Non-pigmented ciliary epithelial cell (primary cell): ENCODE data around the gene ZBTB8A.
"Not testable (repeated sequence)": the region's sequence is repeated elsewhere in the genome, so short reads cannot be mapped to it uniquely, and the experiment has no call there.

Experiments
- DNase-seq: peaks from one replicate; pipeline ENCODE4 v3.0.0-alpha.2; 2010; ENCODE audit warnings: low read depth

ZBTB8A gene

DNA sequence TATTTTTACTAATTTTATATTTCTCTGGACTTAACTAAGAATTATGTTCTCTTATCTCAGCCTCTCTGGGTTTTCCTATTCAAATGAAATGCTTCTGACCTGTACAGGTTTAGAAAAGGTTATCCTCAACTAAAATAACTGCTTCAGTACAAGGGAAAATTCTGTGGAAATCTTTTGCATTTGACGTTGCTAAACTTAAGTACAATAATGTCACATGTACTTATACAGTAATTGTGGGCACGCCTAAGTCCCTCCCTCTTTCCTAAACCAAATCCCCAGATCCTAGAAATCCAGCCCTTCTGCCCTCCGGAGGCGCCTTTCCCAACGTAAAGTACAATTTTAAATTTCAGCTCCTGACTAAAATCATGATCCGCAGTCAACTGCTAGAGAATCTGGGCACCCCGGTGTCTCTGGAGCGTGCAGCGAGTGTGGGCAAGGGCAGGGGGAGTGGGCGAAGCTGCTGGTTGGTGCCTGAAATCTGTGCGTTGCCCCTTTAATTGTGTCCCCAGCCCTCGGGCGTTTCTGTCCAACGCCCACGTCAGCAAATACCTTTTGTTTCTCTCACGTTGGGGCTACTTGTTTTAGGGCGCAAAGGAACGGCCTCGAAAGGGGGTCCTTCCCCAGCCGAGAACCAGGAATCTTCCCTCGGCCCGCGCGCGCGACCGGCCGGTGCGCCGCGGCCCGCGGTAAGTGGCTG lies at the start of gene ZBTB8A:
Gene ZBTB8A (plus strand): TSS at position 541 of the 697 bp plus-strand sequence. CDS start 53,505 bp downstream, outside the sequence.
- DNase-seq, result no peak

DNA sequence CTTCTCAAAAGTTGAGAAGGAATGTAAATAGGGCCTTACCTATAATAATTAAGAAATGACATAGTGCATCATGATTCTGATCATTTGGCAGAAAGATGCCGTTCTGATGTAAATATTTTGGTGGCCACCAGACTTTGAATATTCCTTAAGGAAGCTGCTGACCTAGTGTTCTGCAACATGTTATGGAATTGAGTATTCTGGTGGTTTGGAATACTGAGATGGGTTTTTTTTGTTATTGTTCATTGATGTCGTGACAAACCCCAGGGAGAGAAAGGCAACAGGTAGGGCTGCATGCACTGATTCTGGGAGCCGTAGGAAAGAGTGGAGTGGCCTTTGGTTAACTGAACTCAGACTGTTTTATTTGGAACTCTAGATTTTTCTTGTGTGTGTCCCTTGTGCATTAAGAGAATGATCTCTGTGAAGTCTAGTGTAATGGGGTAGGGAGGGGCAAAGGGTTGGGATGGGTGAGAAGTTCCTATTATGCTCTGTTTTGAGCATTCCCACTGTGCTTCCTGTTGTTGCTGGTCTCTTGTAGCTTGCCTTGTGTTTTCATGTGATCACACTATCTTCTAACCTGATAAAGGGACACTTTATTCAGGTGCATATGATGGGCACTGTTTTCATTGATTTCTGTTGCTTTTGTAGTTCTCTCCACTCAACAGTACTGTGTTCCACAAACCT lies 49.3 kb upstream of the ZBTB8A start:
- no peak for DNase-seq

DNA sequence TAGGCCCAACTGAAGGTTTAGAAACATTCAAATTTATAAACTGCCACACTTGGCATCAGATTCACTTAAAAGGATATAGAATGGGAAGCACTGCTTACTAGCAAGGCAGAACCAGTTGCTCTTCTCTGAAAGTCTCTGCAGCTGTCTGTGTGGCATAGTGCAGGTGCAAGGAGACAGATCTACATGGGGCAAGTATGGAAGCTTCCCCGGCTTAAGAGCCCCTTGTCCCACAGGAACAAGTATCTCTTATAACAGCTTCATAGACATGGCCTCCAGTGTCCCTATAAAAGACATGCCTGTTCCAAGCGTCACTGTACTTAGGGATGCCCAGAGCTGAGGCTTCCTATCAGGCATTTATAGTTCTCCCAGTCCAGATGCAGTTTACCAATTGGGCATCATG lies 47.8 kb upstream of the ZBTB8A start:
- DNase-seq, result no peak

DNA sequence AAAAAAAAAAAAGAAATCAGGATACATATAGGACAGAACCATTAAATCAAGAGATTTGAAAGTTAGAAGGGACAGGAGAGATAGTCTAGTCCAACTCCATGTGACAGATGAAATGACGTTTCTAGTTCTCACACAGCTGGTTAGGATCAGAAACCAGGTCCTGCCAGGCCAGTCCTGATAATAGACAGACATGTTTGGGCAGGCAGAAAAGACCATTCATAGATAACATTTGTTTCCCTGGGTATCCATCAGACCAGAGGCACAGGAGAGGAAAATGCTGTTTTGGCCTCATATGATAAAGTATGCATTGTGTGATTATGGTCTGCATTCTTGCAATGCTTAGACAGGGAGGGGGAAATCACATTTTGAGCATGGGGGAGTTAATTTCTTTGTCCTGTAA lies 45.0 kb upstream of the ZBTB8A start:
- no peak for DNase-seq

DNA sequence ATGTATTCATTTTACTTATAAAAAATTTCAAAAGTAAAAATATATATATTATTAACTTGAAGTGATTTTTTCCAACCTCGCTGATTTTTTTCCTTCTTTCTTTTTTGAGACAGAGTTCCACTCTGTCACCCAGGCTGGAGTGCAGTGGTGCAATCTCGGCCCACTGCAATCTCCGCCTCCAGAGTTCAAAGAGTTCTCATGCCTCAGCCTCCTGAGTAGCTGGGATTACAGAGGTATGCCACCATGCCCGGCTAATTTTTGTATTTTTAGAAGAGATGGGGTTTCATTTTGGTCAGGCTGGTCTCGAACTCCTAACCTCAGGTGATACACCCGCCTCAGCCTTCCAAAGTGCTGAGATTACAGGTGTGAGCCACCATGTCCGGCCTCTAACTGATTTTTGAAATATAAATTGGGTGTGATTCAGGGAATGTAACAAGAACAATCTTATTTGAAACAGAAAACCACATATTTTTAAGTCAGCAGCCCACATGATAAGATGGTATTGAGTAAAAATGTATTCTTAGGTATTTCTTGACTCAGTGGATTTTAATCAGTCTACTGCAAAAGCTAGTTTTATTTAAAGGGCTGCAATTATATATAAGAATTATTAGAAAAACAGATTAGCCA lies 44.4 kb upstream of the ZBTB8A start:
- DNase-seq, result no peak

DNA sequence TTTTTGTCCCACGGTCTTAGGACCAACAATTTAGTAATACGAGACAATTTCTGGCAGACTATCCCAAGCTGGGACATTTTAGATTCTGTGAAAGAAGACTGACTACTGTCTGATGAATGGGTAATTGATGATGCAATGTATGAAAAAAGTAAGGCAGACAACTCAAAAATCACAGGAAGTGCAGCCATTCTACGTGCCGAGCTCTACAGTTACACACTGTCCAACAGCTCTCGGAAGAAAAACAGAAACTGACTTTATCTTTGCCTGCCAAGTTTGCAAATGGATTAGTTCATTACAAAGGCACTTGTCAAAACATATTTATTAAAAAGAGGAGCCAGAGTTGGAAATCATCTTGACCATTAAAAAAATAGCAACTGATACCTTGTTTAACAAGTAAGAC lies 43.1 kb upstream of the ZBTB8A start:
- no peak for DNase-seq

DNA sequence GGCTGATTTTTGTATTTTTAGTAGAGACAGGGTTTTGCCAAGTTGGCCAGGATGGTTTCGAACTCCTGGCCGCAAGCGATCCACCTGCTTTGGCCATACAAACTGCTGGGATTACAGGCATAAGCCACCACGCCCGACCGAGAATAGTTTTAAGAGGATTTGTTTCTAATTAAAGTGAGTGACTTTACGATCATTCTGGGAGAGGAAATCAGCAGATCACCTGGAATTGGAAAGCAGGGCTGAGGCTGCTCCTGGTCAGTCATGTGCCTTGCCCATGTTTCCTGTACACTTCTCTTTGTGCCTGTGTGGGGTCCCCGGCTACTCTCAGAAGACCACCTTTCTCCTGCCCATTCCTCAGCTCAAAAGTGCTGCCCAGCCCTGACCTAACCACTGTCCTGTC lies 40.5 kb upstream of the ZBTB8A start:
- no peak for DNase-seq

DNA sequence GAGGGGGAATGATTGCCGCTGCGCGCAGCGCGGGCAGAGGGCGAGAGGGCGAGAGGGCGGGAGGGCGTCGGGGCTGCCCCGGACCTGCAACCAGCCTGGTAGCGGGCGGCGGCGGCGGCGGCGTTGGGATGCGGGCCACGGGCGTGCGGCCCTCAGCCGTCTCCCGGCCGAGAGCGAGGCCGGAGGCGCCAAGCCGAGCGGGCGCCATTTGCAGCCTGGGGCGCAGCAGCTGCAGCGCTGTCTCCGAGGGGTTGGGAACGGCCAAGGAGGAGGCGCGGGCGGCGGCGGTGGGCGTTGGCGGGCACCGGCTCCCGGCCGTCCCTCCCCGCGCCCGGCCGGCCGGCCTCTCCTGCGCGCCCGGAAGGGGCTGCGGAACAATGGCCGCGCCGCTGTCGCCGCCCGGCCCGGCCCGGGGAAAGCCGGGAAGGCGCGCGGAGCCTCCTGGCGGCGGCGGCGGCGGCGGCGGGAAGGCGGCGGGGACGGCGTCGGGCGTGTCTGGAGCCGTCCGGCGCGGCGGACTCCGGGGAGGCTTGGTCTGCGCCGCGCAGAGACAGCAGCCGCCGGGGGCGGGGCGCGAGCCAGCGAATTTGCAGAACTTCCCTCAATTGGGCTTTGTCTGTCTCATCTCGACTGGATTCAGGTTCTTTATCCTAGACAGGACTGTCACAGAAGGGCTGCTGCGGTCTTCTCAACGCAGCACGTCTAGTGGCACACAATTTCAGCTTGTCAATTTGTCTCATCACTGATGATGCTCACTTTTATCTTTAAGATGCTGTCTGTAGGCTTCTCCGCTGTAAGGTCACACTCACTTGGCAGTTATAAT lies 38.6 kb upstream of the ZBTB8A start:
- DNase-seq, result no peak

DNA sequence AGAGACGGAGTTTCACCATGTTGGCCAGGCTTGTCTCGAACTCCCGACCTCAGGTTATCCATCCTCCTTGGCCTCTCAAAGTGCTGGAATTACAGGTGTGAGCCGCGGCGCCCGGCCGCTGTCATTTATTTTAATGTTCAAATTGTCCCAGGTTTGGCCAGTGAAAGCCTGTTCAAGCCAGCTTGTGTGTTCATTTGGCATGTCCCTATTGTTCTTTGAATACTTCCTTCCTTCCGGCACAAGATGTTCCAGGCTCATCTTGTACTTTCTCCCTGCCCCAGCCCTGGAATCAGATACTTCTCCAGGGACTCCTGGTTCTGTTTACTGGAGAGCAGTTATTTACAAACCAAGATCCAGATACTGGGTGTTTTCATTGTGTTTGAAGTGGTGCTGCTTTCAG lies 37.4 kb upstream of the ZBTB8A start:
- no peak for DNase-seq

DNA sequence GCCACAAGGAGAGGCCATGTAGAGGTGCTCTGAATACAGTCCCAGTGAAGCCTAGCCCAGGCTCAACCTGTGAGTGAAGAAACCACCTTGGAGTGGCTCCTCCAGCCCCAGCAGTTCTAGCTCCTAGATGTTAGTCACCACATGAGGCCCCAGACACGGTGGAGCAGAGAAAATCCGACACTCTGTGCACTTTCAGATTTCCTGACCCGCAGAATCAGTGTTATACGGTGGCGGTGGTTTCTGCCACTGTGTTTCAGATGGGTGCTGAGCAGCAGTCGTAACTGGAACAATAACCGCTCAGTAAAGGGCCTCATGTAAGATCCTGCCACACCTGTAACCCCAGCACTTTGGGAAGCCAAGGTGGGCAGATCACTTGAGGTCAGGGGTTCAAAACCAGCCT lies 36.1 kb upstream of the ZBTB8A start:
- no peak for DNase-seq

DNA sequence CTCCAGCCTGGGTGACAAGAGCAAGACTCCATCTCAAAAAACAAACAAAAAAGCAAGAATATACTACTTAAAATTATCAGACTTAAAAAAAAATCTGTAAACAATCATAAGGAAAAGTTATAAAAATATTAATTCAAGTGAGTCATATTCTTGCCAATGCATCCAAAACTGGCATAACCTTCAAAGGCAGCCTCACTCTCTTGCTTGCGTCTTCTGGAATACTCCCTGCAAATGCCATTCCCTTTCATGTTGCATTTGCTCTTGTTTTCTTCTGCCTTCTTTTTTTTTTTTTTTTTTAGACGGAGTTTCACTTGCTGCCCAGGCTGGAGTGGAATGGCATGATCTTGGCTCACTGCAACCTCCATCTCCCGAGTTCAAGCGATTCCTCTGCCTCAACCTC lies 32.2 kb upstream of the ZBTB8A start:
- DNase-seq, result no peak

DNA sequence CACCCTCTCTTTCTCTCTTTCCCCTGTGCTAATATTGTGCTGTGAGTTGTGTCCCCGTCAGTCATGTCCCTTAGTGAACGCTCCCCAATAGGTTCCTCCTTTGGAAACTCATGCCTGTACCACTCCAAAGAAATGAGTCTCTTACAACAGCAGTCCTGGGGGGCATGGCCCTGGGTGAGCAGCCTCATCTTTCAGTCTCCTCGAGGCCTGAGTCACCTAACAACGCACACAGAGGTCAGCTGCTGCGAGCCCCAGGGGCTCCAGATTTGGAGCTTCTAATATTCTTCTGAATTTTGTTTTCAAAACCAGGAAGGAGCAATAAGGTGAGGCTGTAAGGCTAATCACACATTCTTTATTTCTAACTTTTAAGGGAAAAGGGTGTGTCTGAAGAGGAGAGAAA lies 30.5 kb upstream of the ZBTB8A start:
- DNase-seq, result no peak

DNA sequence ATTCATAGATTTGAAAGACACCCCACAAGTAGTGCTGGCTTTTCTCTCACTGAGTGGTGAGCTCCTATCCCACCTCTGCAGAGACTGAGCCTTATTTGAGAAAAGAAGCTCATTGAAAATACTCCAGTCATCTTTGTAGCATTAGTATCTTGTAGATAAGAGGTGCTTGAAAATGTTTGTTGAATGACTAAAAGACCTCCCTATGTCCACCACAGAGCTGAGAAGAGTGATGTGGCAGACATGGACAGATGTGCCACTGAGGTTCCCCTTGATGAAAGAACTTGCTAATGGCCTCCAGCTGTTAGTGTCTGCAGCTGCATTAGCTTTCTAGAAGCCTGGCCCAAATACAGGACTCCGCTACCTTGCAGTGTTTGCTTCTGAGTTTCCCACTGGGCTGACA lies 29.3 kb upstream of the ZBTB8A start:
- no peak for DNase-seq

DNA sequence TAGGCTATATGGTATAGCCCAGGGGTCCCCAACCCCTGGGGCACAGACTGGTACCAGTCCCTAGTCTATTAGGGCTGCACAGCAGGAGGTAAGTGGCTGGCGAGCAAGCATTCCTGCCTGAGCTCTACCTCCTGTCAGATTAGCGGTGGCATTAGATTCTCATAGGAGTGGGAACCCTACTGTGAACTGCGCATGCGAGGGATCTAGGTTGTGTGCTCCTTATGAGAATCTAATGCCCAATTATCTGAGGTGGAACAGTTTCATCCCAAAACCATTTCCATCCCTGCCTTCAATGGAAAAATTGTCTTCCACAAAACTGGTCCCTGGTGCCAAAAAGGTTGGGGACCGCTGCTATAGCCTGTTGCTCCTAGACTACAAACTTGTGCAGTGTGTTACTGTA lies 22.8 kb upstream of the ZBTB8A start:
- no peak for DNase-seq

DNA sequence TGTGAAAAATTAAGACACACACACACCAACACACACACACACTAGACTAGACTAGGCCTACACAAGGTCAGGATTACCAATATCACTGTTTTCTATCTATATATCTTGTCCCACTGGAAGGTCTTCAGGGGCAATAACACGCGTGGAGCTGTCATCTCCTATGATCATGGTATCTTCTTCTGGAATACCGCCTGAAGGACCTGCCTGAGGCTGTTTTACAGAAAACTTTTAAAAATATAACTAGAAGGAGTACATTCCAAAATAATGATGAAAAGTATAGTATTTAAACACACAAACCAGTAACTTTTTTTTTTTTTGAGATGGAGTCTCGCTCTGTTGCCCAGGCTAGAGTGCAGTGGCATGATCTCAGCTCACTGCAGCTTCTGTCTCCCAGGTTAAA lies 20.3 kb upstream of the ZBTB8A start:
- no peak for DNase-seq

DNA sequence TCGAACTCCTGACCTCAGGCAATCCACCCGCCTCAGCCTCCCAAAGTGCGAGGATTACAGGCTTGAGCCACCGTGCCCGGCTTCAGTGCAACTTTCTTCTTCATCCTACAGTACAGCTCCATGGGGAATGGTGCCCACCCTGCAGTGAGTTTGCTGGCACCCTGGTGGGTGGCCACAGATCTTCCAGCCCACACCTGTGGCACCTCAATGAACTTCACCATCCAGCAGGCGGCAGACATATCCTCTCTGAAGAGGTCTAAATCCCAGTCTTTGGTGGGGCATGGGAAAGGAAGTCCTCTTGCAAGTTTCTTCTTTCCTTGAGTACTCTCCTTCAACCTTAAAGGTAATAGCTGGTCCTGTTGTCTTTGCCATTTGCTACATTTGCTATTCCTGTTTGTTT lies 18.1 kb upstream of the ZBTB8A start:
- no peak for DNase-seq

DNA sequence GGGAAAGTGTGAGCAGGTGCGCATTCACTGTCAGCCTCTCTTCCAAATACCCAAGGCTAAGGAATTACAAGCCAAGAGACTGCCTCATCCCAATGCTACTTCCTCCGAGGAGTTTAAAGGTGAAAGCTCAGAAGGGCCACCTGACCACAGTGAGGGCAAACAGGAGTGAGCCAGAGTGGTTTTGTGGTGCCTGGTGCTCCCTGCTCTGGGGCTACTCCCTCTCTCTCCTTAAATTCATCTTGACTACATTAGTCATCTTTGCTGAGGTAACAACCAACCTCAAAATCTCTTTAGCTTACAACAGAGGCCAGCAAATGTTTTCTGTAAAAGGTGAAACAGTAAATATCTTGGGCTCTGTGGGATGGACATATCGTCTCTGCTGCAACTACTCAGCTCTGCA lies 14.2 kb upstream of the ZBTB8A start:
- no peak for DNase-seq

DNA sequence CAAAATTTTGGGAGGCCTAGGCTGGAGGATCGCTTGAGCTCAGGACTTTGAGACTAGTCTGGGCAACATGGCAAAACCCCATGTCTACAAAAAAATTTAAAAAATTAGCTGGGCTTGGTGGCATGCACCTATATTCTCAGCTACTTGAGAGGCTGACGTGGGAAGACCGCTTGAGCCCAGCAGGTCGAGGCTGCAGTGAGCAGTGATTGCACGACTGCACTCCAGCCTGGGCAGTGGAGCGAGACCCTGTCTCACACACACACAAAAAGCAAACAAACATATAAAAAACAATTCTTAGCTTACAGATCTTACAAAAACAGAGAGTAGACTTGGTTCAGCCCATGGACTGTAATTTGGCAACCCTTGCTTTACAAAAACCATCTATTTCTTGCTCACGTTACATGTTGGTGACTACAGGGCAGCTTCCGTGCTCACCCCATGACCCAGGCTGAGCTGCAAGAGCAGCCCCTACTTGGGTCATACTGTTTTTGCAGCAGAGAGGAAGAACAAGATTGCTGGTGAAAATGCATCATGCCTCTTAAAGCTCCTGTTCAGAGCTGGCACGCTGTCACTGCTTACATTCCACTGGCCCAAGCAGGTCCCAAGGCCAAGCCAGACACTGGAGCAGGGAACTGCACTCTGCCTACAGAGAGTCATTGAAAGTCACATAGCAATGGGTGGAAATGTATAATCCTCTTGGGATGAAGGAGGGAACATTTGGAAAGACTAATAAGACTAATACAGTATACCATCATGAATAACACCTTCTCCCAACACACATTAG lies 13.4 kb upstream of the ZBTB8A start:
- no peak for DNase-seq

DNA sequence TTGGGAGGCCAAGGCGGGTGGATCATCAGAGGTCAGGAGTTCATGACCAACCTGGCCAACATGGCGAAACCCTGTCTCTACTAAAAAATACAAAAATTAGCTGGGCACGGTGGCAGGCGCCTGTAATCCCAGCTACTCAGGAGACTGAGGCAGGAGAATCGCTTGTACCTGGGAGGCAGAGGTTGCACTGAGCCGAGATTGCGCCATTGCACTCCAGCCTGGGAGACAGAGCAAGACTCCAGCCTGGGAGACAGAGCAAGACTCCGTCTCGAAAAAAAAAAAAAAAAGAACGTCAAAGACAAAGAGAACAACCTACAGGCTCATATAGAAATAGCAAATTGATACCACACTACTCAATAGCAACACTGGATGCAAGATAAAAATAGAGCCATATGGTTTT lies 10.7 kb upstream of the ZBTB8A start:
- not testable (repeated sequence) for DNase-seq

DNA sequence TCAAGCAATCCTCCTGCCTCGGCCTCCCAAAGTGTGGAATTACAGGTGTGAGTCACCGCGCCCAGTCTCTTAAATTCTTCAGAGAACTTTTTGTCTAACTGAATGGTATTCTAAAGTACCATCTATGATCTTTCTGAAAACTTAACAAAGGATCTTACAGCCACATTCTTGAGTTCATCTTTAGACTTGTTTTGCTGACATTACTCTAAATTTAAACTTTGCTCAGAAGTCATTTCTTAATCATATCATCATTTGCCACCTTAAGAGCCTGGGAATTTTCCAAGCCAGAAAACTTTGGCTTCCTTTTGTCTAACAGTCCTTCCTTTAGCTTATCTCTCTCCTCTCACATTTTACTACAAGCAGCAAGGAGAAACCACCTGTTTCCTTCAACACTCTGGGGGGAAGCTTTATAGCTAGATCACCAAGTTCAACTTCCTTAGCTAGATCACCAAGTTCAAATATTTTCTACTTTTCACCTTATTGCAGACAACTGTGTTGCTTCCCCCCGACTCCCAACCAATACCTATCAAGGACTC lies 5.4 kb upstream of the ZBTB8A start:
- no peak for DNase-seq

DNA sequence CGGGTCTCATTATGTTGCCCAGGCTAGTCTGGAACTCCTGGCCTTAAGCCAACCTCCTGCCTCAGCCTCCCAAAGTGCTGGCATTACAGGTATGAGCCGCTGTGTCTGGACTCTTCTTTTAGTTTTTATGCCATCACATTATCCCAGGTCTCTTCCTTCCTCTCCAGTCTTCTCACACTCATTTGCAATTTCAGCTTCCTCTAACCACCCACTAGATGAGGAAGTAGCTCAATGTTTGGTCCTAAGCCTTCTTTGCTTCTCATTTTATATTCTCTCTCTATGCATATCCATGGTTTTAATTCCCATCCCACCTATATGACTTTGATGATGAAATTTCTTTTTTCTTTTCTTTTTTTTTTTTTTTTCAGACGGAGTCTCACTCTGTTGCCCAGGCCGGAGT lies 3.1 kb upstream of the ZBTB8A start:
- DNase-seq, result no peak

DNA sequence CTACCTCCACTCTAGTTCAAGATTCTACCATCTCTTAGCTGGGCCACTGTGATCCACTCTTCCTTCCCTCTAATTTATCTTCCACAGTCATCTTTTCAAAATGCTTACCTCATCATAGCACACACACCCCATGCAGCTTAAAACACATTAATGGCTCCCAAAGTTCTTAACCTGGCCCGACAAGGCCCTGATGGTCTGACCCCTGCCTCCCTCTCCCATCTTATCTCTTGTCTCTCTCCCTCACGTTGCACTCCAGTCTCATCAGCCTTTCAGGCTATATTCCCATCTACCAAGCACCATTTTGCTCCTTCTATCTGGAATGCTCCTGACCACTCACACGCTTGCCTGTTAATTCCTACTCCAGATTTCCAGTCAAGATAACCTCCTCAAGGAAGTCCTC lies 2.5 kb upstream of the ZBTB8A start:
- DNase-seq, result no peak
